Measurements from ENCODE around the gene PCDHA1.

DNA sequence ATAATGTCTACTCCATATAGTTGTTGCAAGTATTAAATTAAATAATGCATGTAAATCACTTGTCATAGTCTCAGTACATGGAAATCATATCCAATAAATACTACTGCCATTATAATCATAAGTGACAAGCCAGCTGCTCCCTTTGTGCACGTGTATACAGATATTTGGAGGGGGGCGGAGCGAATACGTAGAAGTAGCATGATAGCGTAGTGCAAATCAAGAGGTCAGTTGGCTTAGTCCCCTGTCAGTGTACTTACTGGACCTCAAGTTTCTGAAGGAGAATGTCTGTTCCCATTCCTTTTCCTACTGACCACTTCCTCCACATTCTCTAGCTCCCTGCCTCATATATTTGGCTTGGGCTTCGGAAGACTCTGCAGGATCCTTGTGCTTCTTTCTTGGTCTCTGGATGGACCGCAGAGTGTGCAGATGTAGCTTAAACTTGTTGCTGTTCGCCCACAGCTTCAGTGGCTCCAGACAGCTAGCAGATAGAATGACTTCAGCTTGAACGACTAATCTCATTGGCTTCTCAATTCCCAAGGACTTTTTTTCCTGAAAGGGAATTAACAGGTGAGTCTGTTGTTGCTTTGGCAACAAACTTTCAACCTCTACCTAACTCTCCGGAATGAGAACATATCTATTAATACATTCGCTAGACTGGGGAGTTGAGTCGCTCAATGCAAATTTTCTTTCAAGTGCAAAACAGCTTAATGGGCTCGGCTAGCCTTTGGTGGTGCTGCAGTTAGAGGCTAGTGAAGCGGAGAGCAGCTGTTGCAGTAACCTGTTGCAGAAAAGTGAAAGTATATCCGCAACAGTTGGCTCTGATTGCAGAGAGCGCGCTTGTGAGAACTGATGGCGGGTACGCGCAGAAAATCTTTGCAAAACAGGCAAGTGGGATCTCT, 264.9 kb downstream of the PCDHA1 start, which contains the start of gene PCDHB1:
- TF ChIP-seq EZH2 (IDR thresholded peaks at IDR 0.05; ENCODE audit: borderline replicate concordance, low read depth, low read length, poor library complexity, severe bottlenecking): no peak
- TF ChIP-seq, protein P1, sequence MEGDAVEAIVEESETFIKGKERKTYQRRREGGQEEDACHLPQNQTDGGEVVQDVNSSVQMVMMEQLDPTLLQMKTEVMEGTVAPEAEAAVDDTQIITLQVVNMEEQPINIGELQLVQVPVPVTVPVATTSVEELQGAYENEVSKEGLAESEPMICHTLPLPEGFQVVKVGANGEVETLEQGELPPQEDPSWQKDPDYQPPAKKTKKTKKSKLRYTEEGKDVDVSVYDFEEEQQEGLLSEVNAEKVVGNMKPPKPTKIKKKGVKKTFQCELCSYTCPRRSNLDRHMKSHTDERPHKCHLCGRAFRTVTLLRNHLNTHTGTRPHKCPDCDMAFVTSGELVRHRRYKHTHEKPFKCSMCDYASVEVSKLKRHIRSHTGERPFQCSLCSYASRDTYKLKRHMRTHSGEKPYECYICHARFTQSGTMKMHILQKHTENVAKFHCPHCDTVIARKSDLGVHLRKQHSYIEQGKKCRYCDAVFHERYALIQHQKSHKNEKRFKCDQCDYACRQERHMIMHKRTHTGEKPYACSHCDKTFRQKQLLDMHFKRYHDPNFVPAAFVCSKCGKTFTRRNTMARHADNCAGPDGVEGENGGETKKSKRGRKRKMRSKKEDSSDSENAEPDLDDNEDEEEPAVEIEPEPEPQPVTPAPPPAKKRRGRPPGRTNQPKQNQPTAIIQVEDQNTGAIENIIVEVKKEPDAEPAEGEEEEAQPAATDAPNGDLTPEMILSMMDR (conservative IDR thresholded peaks at IDR 0.05; ENCODE audit: low read depth, low read length): no peak

Data from A673 (cell line).